Testis (tissue), 2 donors: ENCODE data around the gene CDON.

ENCODE experiments used
- POLR2A ChIP-seq: fragments of 450-650 bp; IDR thresholded peaks from one replicate; pipeline ENCODE4 v1.6.1; 2017; ENCODE audit warnings: antibody characterized with exemption, mild to moderate bottlenecking, moderate library complexity
- TF ChIP-seq, protein P1 (sequence below), 3 experiments: fragments of 450-650 bp in 2 of 3; fragments of 200-600 bp in 1 of 3; sonication (generic) in 1 of 3; IDR thresholded peaks; one replicate each; pipeline ENCODE4 v1.5.1; 2016 to 2019; ENCODE audit warnings: antibody characterized with exemption in 3 of 3, mild to moderate bottlenecking in 2 of 3, moderate library complexity in 1 of 3

- TF ChIP-seq, protein P1, sequence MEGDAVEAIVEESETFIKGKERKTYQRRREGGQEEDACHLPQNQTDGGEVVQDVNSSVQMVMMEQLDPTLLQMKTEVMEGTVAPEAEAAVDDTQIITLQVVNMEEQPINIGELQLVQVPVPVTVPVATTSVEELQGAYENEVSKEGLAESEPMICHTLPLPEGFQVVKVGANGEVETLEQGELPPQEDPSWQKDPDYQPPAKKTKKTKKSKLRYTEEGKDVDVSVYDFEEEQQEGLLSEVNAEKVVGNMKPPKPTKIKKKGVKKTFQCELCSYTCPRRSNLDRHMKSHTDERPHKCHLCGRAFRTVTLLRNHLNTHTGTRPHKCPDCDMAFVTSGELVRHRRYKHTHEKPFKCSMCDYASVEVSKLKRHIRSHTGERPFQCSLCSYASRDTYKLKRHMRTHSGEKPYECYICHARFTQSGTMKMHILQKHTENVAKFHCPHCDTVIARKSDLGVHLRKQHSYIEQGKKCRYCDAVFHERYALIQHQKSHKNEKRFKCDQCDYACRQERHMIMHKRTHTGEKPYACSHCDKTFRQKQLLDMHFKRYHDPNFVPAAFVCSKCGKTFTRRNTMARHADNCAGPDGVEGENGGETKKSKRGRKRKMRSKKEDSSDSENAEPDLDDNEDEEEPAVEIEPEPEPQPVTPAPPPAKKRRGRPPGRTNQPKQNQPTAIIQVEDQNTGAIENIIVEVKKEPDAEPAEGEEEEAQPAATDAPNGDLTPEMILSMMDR (IDR thresholded peaks at IDR 0.05): no peak
- no peak for TF ChIP-seq POLR2A
These were observed 3.4 kb downstream of the CDON start for GRCh38 chr11:126059238-126059781.
